SK-N-SH (cell line): ENCODE measurements around the gene CEACAM19. TPM values are rescaled to one million over a fixed set of nuclear protein-coding genes. Genes with fewer than 3 reads are reported as not detected.
A peak's percentile ranks its signal among the peaks of the same experiment; 100 is the strongest.

Experiments
- CTCF ChIA-PET: fragments of 300-600, 350-600 bp; formaldehyde crosslinking; extraction: SDS; loops from one replicate; lab custom pipeline; 2021; lab: Yijun Ruan, JAX
- POLR2A ChIA-PET: fragments of 350-600 bp; sonication (Branson Sonifier 250); formaldehyde crosslinking; extraction: SDS; loops from one replicate; lab custom pipeline; 2020; ENCODE audit warnings: antibody characterized with exemption, inconsistent platforms; lab: Yijun Ruan, JAX
- DNase-seq: peaks from one replicate; pipeline ENCODE4 v3.0.0; 2012
- H2AFZ ChIP-seq: fragments of 200-600 bp; sonication (generic); 2 replicates; pipeline ENCODE4 v1.8.1; 2016; ENCODE audit warnings: antibody characterized with exemption, mild to moderate bottlenecking, low read depth
- H3F3A ChIP-seq: fragments of 200-600 bp; sonication (generic); replicated peaks from 2 replicates; pipeline ENCODE3; 2016; ENCODE audit warnings: antibody characterized with exemption, mild to moderate bottlenecking; ENCODE audit not compliant: insufficient read depth
- H3K27ac ChIP-seq, 2 experiments: fragments of 200-500 bp in 1 of 2; fragments of 200-600 bp in 1 of 2; sonication (Bioruptor generic) in 1 of 2; sonication (generic), shearing (Covaris generic) in 1 of 2; 2 replicates each; pipeline versions ENCODE4 v1.5.1 to v1.6.1; 2014 to 2016; ENCODE audit warnings: low read depth in 2 of 2, inconsistent platforms in 1 of 2, low read length in 1 of 2, mild to moderate bottlenecking in 1 of 2, mixed read lengths in 1 of 2
- H3K27me3 ChIP-seq: fragments of 200-600 bp; sonication (generic), shearing (Covaris generic); 2 replicates; pipeline ENCODE4 v1.6.1; 2016; ENCODE audit warnings: mixed run types; ENCODE audit not compliant: insufficient read depth
- H3K36me3 ChIP-seq, 2 experiments: fragments of 200-500 bp in 1 of 2; fragments of 200-600 bp in 1 of 2; sonication (Bioruptor generic) in 1 of 2; sonication (generic) in 1 of 2; replicated peaks in 1 of 2; 2 replicates each; pipeline versions ENCODE3 to v1.5.1; 2014 to 2016; ENCODE audit warnings: low read length in 1 of 2, mild to moderate bottlenecking in 1 of 2; ENCODE audit not compliant: insufficient read depth in 2 of 2, control insufficient read depth in 1 of 2
- H3K4me1 ChIP-seq, 2 experiments: fragments of 200-500 bp in 1 of 2; fragments of 200-600 bp in 1 of 2; sonication (Bioruptor generic) in 1 of 2; sonication (generic), shearing (Covaris generic) in 1 of 2; 2 replicates each; pipeline versions ENCODE4 v1.5.1 to v1.6.1; 2014 to 2016; ENCODE audit warnings: low read depth in 1 of 2, low read length in 1 of 2, mixed run types in 1 of 2; ENCODE audit not compliant: insufficient read depth in 2 of 2, control insufficient read depth in 1 of 2
- H3K4me2 ChIP-seq: fragments of 200-600 bp; sonication (generic), shearing (Covaris generic); 2 replicates; pipeline ENCODE4 v1.6.1; 2017; ENCODE audit warnings: mixed run types
- H3K4me3 ChIP-seq, 2 experiments: fragments of 200-500 bp in 1 of 2; fragments of 200-600 bp in 1 of 2; sonication (Bioruptor generic) in 1 of 2; sonication (generic), shearing (Covaris generic) in 1 of 2; 2 replicates each; pipeline versions ENCODE4 v1.5.1 to v1.8.1; 2014 to 2016; ENCODE audit warnings: low read depth in 2 of 2, inconsistent platforms in 1 of 2, low read length in 1 of 2, mild to moderate bottlenecking in 1 of 2, mixed read lengths in 1 of 2, moderate library complexity in 1 of 2
- H3K79me2 ChIP-seq: fragments of 200-600 bp; sonication (generic); 2 replicates; pipeline ENCODE4 v1.8.1; 2017; ENCODE audit warnings: mild to moderate bottlenecking; ENCODE audit not compliant: insufficient read depth
- H3K9ac ChIP-seq: fragments of 200-600 bp; sonication (generic); 2 replicates; pipeline ENCODE4 v1.6.1; 2017; ENCODE audit warnings: mixed run types
- H3K9me2 ChIP-seq: fragments of 200-600 bp; sonication (generic); 2 replicates; pipeline ENCODE4 v1.6.1; 2017; ENCODE audit warnings: mixed run types
- H3K9me3 ChIP-seq: fragments of 200-600 bp; sonication (generic); 2 replicates; pipeline ENCODE4 v1.6.1; 2017; ENCODE audit warnings: mixed run types, mild to moderate bottlenecking, moderate library complexity
- H4K20me1 ChIP-seq: fragments of 200-600 bp; sonication (generic); 2 replicates; pipeline ENCODE4 v1.6.1; 2017; ENCODE audit warnings: mild to moderate bottlenecking, mixed run types; ENCODE audit not compliant: insufficient read depth
- EP300 ChIP-seq, 2 experiments: IDR thresholded peaks; 2 replicates each; pipeline versions ENCODE4 v1.4.0 to v1.6.1; 2012; ENCODE audit warnings: borderline replicate concordance in 1 of 2, low read depth in 1 of 2, low read length in 1 of 2
- FOXJ3 ChIP-seq: sonication (generic); formaldehyde crosslinking; IDR thresholded peaks from 2 replicates; pipeline ENCODE4 v1.5.1; 2020; ENCODE audit warnings: mild to moderate bottlenecking, missing genetic modification reagents
- MAX ChIP-seq: IDR thresholded peaks from 2 replicates; pipeline ENCODE4 v1.4.0; 2012; ENCODE audit warnings: low read depth
- NFIC ChIP-seq: IDR thresholded peaks from 2 replicates; pipeline ENCODE4 v1.4.0; 2012; ENCODE audit warnings: borderline replicate concordance
- PBX3 ChIP-seq: IDR thresholded peaks from 2 replicates; pipeline ENCODE4; 2012
- RCOR1 ChIP-seq: fragments of 150-350 bp; IDR thresholded peaks from 2 replicates; pipeline ENCODE4 v1.6.1; 2017; ENCODE audit warnings: antibody characterized with exemption, low read length
- RFX5 ChIP-seq: IDR thresholded peaks from 2 replicates; pipeline ENCODE4 v1.6.1; 2012; ENCODE audit warnings: mild to moderate bottlenecking, improper control_type of control experiment, low read length
- SMC3 ChIP-seq: IDR thresholded peaks from 2 replicates; pipeline ENCODE4 v1.6.1; 2012; ENCODE audit warnings: low read depth, low read length, improper control_type of control experiment
- ZBTB33 ChIP-seq: IDR thresholded peaks from 2 replicates; pipeline ENCODE4 v1.4.0; 2012; ENCODE audit warnings: low read depth, borderline replicate concordance
- WGBS: methylation state at CpG from one replicate; pipeline ENCODE4 v1.1.6; 2017; ENCODE audit warnings: low lambda C conversion rate; 5-methylcytosine and 5-hydroxymethylcytosine counted together
- polyA plus RNA-seq, 3 experiments: library from polyadenylated mRNA; depleted of rRNA; stranded (reverse); fragments of >200 nt; gene quantifications; 2 replicates each; pipeline ENCODE4 v1.2.3, GENCODE V29; 2012
- TF ChIP-seq, protein P1 (sequence below): fragments of 150-350 bp; IDR thresholded peaks from 2 replicates; pipeline ENCODE4 v1.6.1; 2016; ENCODE audit warnings: mild to moderate bottlenecking, low read depth, low read length

The CEACAM19 gene
- polyA plus RNA-seq, 1 of the 3 experiments (the other 2 are of a cell fraction): 2.0 TPM

GRCh38 chr19:44702551-44703176 lies 31.4 kb downstream of the CEACAM19 start:
- H3K27ac ChIP-seq: no peak overlapping the region
- H3F3A ChIP-seq: peaks cover 6% of the 10 kb centered on the region
- no peaks in the 10 kb centered on the region for H3K9me3 ChIP-seq
- H3K4me1 ChIP-seq: no peaks in the 10 kb centered on the region
- 77% methylated on average over 9 of the region's 17 CpGs for WGBS
- no peak overlapping the region for H3K4me2 ChIP-seq
- H3K9me2 ChIP-seq: no peaks in the 10 kb centered on the region
- CTCF ChIA-PET: interaction anchor here (1.2 to 3.5 kb wide), 5 partner anchors 12 to 132 kb away, joined by 3 to 13 read pairs (median 7); no protein-coding TSS in a partner anchor
- TF ChIP-seq FOXJ3: no peak
- no peak for TF ChIP-seq NFIC
- TF ChIP-seq SMC3: no peak
- TF ChIP-seq, all 33 proteins: peak for 0
- Histone ChIP-seq H3K79me2 (no peaks in the 10 kb centered on the region), H3K27me3 (no peaks in the 10 kb centered on the region), H3K4me3 (no peak overlapping the region), H4K20me1 (no peaks in the 10 kb centered on the region), H2AFZ (no peak overlapping the region), H3K9ac (no peak overlapping the region), H3K36me3 (no peaks in the 10 kb centered on the region)
- DNase-seq: peak; percentile 52
- POLR2A ChIA-PET: no interaction called here

GRCh38 chr19:44703336-44704078 lies 32.2 kb downstream of the CEACAM19 start:
- POLR2A ChIA-PET: no interaction called here
- WGBS: 69% methylated on average over 24 of the region's 28 CpGs
- Histone ChIP-seq H3K4me3 (no peak overlapping the region), H3K9me2 (no peaks in the 10 kb centered on the region), H3K27me3 (no peaks in the 10 kb centered on the region), H4K20me1 (no peaks in the 10 kb centered on the region), H3K9me3 (no peaks in the 10 kb centered on the region), H3K4me1 (no peaks in the 10 kb centered on the region), H3K9ac (no peak overlapping the region), H3K27ac (no peak overlapping the region), H2AFZ (no peak overlapping the region), H3K36me3 (no peaks in the 10 kb centered on the region), H3F3A (peaks cover 6% of the 10 kb centered on the region), H3K4me2 (no peak overlapping the region), H3K79me2 (no peaks in the 10 kb centered on the region)
- CTCF ChIA-PET: interaction anchor here (0.8 to 3.5 kb wide), 4 partner anchors 15 to 132 kb away, joined by 4 to 13 read pairs (median 10); no protein-coding TSS in a partner anchor
- TF ChIP-seq, protein P1, sequence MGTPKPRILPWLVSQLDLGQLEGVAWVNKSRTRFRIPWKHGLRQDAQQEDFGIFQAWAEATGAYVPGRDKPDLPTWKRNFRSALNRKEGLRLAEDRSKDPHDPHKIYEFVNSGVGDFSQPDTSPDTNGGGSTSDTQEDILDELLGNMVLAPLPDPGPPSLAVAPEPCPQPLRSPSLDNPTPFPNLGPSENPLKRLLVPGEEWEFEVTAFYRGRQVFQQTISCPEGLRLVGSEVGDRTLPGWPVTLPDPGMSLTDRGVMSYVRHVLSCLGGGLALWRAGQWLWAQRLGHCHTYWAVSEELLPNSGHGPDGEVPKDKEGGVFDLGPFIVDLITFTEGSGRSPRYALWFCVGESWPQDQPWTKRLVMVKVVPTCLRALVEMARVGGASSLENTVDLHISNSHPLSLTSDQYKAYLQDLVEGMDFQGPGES: no peak
- no peak for TF ChIP-seq RCOR1
- TF ChIP-seq EP300 (IDR thresholded peaks at IDR 0.05; ENCODE audit: borderline replicate concordance in 1 of 2, low read depth in 1 of 2, low read length in 1 of 2): no peak
- no peak for TF ChIP-seq RFX5
- TF ChIP-seq MAX: no peak
- TF ChIP-seq FOXJ3: no peak
- TF ChIP-seq SMC3: no peak
- TF ChIP-seq PBX3: no peak
- no peak for TF ChIP-seq ZBTB33
- DNase-seq: no peak
